B cell (primary cell): ENCODE data around the gene FEM1B. TPM values are rescaled to one million over a fixed set of nuclear protein-coding genes. Genes with fewer than 3 reads are reported as not detected.

ENCODE experiments used
- ATAC-seq: fragments of 200-7000 bp; cut with Tn5 transposase; one replicate; pipeline ENCODE4 v1.10.0; 2021; ENCODE audit warnings: low read depth, mild to moderate bottlenecking, moderate number of reproducible peaks, moderate library complexity
- CTCF ChIA-PET: fragments of 350-600 bp; sonication (Branson Sonifier 250); formaldehyde crosslinking; loops from one replicate; lab custom pipeline; 2021; ENCODE audit warnings: antibody characterized with exemption, inconsistent platforms; lab: Charles Lee
- POLR2A ChIA-PET: fragments of 350-600 bp; sonication (Branson Sonifier 250); formaldehyde crosslinking; loops from one replicate; lab custom pipeline; 2021; ENCODE audit warnings: antibody characterized with exemption; lab: Charles Lee
- DNase-seq: peaks from one replicate; pipeline ENCODE4 v3.0.0; 2013
- H2AFZ ChIP-seq: 2 replicates; pipeline ENCODE4 v1.6.1; 2012; ENCODE audit warnings: mild to moderate bottlenecking, low read depth, low read length; ENCODE audit not compliant: insufficient read depth, poor library complexity, severe bottlenecking
- H3K27ac ChIP-seq, 2 donors: 1 replicate in 1 of 2; 2 replicates in 1 of 2; pipeline ENCODE4 v1.5.1; 2012 to 2013; ENCODE audit warnings: low read length in 2 of 2, mild to moderate bottlenecking in 2 of 2, moderate library complexity in 1 of 2
- H3K27me3 ChIP-seq, 4 experiments: fragments of 200-600 bp in 1 of 4; sonication (generic) in 1 of 4; replicated peaks in 1 of 4; 1 replicate in 2 of 4; 2 replicates in 2 of 4; pipeline versions ENCODE4 v1.6.1 to v1.7.0; 2013 to 2016; ENCODE audit warnings: low read length in 3 of 4, mild to moderate bottlenecking in 2 of 4, mixed read lengths in 1 of 4, moderate library complexity in 1 of 4; ENCODE audit not compliant: insufficient read depth in 4 of 4, control insufficient read depth in 3 of 4; ENCODE audit errors: control extremely low read depth in 1 of 4
- H3K36me3 ChIP-seq, 2 experiments: replicated peaks in 1 of 2; 1 replicate in 1 of 2; 2 replicates in 1 of 2; pipeline versions ENCODE4 v1.6.1 to v1.7.1; 2013; ENCODE audit warnings: low read length in 1 of 2; ENCODE audit not compliant: insufficient read depth in 2 of 2, control insufficient read depth in 1 of 2; ENCODE audit errors: control extremely low read depth in 1 of 2, extremely low read depth in 1 of 2
- H3K4me1 ChIP-seq, 2 donors: fragments of 200-600 bp in 1 of 2; sonication (generic) in 1 of 2; 1 replicate in 1 of 2; 2 replicates in 1 of 2; pipeline versions ENCODE4 v1.5.1 to v1.6.1; 2013 to 2017; ENCODE audit warnings: low read length in 2 of 2; ENCODE audit not compliant: control insufficient read depth in 2 of 2, insufficient read depth in 2 of 2
- H3K4me2 ChIP-seq: replicated peaks from 2 replicates; pipeline ENCODE3; 2012; ENCODE audit warnings: mild to moderate bottlenecking, low read depth, low read length; ENCODE audit not compliant: poor library complexity, severe bottlenecking
- H3K4me3 ChIP-seq, 5 experiments: fragments of 200-600 bp in 1 of 5; sonication (generic) in 1 of 5; 1 replicate in 3 of 5; 2 replicates in 2 of 5; pipeline versions ENCODE4 v1.5.1 to v1.7.0; 2011 to 2016; ENCODE audit warnings: low read length in 4 of 5, mild to moderate bottlenecking in 4 of 5, low read depth in 2 of 5, control low read depth in 1 of 5, moderate library complexity in 1 of 5; ENCODE audit not compliant: insufficient read depth in 1 of 5; ENCODE audit errors: control extremely low read depth in 1 of 5, extremely low read depth in 1 of 5
- H3K79me2 ChIP-seq: fragments of 200-600 bp; sonication (generic); one replicate; pipeline ENCODE4 v1.6.0; 2016; ENCODE audit warnings: low read length; ENCODE audit not compliant: control insufficient read depth, insufficient read depth
- H3K9ac ChIP-seq: fragments of 200-600 bp; sonication (generic); 2 replicates; pipeline ENCODE4 v1.6.1; 2017; ENCODE audit warnings: mild to moderate bottlenecking, low read length, moderate library complexity
- H3K9me3 ChIP-seq, 3 donors: one replicate each; pipeline versions ENCODE4 v1.6.1 to v1.7.1; 2013; ENCODE audit warnings: low read length in 2 of 3; ENCODE audit not compliant: control insufficient read depth in 2 of 3, insufficient read depth in 1 of 3; ENCODE audit errors: control extremely low read depth in 1 of 3
- H4K20me1 ChIP-seq: 2 replicates; pipeline ENCODE4 v1.6.0; 2012; ENCODE audit warnings: mild to moderate bottlenecking, low read length; ENCODE audit not compliant: insufficient read depth, control insufficient read depth, poor library complexity, severe bottlenecking
- H3K27ac Mint-ChIP-seq: one replicate; pipeline ENCODE4 v1.8.0; 2021; ENCODE audit warnings: mixed read lengths
- H3K27me3 Mint-ChIP-seq: one replicate; pipeline ENCODE4 v1.8.0; 2021; ENCODE audit warnings: mixed read lengths
- H3K4me1 Mint-ChIP-seq: one replicate; pipeline ENCODE4 v1.8.0; 2021; ENCODE audit warnings: mixed read lengths
- H3K4me3 Mint-ChIP-seq: one replicate; pipeline ENCODE4 v1.8.0; 2021; ENCODE audit warnings: mixed read lengths
- H3K9me3 Mint-ChIP-seq: one replicate; pipeline ENCODE4 v1.8.0; 2022; ENCODE audit warnings: mixed read lengths; ENCODE audit not compliant: insufficient read depth
- EZH2 ChIP-seq: IDR thresholded peaks from 2 replicates; pipeline ENCODE4 v1.6.1; 2012; ENCODE audit warnings: borderline replicate concordance, low read depth, mild to moderate bottlenecking, moderate library complexity, low read length; ENCODE audit not compliant: insufficient read depth, poor library complexity, severe bottlenecking
- WGBS: methylation state at CpG from one replicate; pipeline ENCODE4 v1.1.5; 2013; ENCODE audit warnings: missing lambda C conversion rate; ENCODE audit not compliant: insufficient coverage; 5-methylcytosine and 5-hydroxymethylcytosine counted together
- intact Hi-C: fragments of 100-400 bp; cut with micrococcal nuclease; formaldehyde crosslinking; loops from one replicate; pipeline ENCODE4 v1.10.0; 2022
- polyA plus RNA-seq: library from polyadenylated mRNA; depleted of rRNA; stranded (reverse); fragments of >200 nt; gene quantifications from 2 replicates; pipeline ENCODE4 v1.2.3, GENCODE V29; 2012
- total RNA-seq, 2 donors: library from RNA; stranded (reverse); fragments of 120-200 nt in 1 of 2; gene quantifications; 1 replicate in 1 of 2; 2 replicates in 1 of 2; pipeline versions ENCODE4 v1.2.3 to v1.2.4, GENCODE V29; 2013 to 2022
- TF ChIP-seq, protein P1 (sequence below): fragments of 200-600 bp; IDR thresholded peaks from one replicate; pipeline ENCODE4 v1.8.0; 2022; ENCODE audit warnings: antibody characterized with exemption, mild to moderate bottlenecking

The FEM1B gene
- total and polyA plus RNA-seq, 2 donors (not counting 1 experiment from before 2014, with no cell fraction given), result 13.8 to 52.4 TPM

DNA sequence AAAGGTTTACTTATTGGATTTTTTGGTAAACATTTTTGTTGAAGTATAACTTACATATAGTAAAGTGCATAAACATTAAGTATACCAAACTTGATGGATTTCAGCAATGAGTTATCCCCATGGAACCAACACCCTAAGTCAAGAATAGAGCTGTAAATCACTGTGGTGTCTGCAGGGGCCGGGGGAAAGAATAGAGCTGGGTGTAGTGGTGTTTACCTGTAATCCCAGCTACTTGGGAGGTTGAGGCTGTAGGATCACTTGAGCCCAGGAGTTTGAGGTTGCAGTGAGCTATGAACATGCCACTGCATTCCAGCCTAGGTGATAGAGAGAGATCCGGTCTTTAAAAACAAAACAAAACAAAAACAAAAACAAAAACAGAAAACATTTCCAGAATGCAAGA, 13.3 kb upstream of the FEM1B start:
- Histone ChIP-seq H3K4me2 (no peak overlapping the region), H3K4me1 (no peaks in the 10 kb centered on the region), H3K36me3 (no peaks in the 10 kb centered on the region), H3K9me3 (no peaks in the 10 kb centered on the region), H3K27me3 (peaks cover 0 to 19% (median 17%) of the 10 kb centered on the region in 4 experiments), H3K9ac (no peak overlapping the region), H4K20me1 (no peaks in the 10 kb centered on the region), H3K27ac (no peak overlapping the region), H2AFZ (no peak overlapping the region), H3K4me3 (no peak overlapping the region), H3K79me2 (no peaks in the 10 kb centered on the region)
- no peak for TF ChIP-seq EZH2
- TF ChIP-seq, protein P1, sequence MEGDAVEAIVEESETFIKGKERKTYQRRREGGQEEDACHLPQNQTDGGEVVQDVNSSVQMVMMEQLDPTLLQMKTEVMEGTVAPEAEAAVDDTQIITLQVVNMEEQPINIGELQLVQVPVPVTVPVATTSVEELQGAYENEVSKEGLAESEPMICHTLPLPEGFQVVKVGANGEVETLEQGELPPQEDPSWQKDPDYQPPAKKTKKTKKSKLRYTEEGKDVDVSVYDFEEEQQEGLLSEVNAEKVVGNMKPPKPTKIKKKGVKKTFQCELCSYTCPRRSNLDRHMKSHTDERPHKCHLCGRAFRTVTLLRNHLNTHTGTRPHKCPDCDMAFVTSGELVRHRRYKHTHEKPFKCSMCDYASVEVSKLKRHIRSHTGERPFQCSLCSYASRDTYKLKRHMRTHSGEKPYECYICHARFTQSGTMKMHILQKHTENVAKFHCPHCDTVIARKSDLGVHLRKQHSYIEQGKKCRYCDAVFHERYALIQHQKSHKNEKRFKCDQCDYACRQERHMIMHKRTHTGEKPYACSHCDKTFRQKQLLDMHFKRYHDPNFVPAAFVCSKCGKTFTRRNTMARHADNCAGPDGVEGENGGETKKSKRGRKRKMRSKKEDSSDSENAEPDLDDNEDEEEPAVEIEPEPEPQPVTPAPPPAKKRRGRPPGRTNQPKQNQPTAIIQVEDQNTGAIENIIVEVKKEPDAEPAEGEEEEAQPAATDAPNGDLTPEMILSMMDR, result no peak
- ATAC-seq, result no peak
- intact Hi-C loops, result no loop called here
- Mint-ChIP-seq H3K27me3 (peaks cover 51% of the 10 kb centered on the region), H3K9me3 (no peaks in the 10 kb centered on the region), H3K4me3 (no peak overlapping the region), H3K4me1 (no peaks in the 10 kb centered on the region), H3K27ac (no peak overlapping the region)
- no CpG with 5 or more reads among the region's 2 CpGs for WGBS
- ChIA-PET POLR2A (no interaction called here), CTCF (interaction anchor here (1.3 to 1.4 kb wide), 2 partner anchors 10 to 11 kb away, joined by 4 read pairs; no protein-coding TSS in a partner anchor)
- DNase-seq, result no peak

DNA sequence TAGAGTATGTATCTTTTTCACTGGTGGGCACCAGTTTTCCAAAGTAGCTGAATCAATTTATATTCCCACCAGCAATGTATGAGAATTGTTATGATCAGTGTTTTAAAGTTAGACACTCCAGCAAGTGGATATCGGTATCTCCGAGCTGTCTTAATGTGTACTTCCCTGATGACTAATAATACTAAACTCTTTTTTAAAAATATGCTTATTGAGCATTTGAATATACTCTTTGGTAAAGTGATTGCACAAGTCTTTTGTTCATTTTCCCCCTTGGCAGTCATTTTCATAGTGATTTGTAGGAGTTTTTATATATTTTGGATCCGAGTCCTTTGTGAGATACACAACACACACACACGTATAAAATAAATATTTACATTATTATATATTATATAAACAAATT, 12.5 kb upstream of the FEM1B start:
- POLR2A ChIA-PET, result no interaction called here
- Histone ChIP-seq H2AFZ (no peak overlapping the region), H3K9me3 (no peaks in the 10 kb centered on the region), H3K4me3 (no peak overlapping the region), H4K20me1 (no peaks in the 10 kb centered on the region), H3K36me3 (no peaks in the 10 kb centered on the region), H3K27me3 (peaks cover 0 to 19% (median 17%) of the 10 kb centered on the region in 4 experiments), H3K27ac (no peak overlapping the region), H3K4me1 (no peaks in the 10 kb centered on the region), H3K9ac (no peak overlapping the region), H3K79me2 (no peaks in the 10 kb centered on the region), H3K4me2 (no peak overlapping the region)
- Mint-ChIP-seq H3K27ac (no peak overlapping the region), H3K4me3 (no peak overlapping the region), H3K27me3 (peaks cover 51% of the 10 kb centered on the region), H3K9me3 (no peaks in the 10 kb centered on the region), H3K4me1 (no peaks in the 10 kb centered on the region)
- CTCF ChIA-PET, result interaction anchor here (1.3 to 1.4 kb wide), 2 partner anchors 11 to 12 kb away, joined by 4 read pairs; no protein-coding TSS in a partner anchor
- DNase-seq (no peak), ATAC-seq (no peak)
- TF ChIP-seq, protein P1, result no peak
- no peak for TF ChIP-seq EZH2
- intact Hi-C loops, result no loop called here
- WGBS, result no CpG with 5 or more reads among the region's 4 CpGs
